H9 (cell line): ENCODE measurements around the gene HPGDS. TPM values are rescaled to one million over a fixed set of nuclear protein-coding genes. Genes with fewer than 3 reads are reported as not detected.

Experiments
- DNase-seq: peaks from one replicate; pipeline ENCODE4 v3.0.0-alpha.2; 2017
- H2AFZ ChIP-seq: one replicate; pipeline ENCODE4 v1.6.1; 2013; ENCODE audit warnings: mild to moderate bottlenecking, low read length, control low read depth, moderate library complexity
- H2AK5ac ChIP-seq: 2 replicates; pipeline ENCODE4 v1.6.1; 2013; ENCODE audit warnings: low read length, control low read depth, mixed read lengths; ENCODE audit not compliant: insufficient read length
- H2BK120ac ChIP-seq: one replicate; pipeline ENCODE4 v1.6.1; 2013; ENCODE audit warnings: low read depth, mild to moderate bottlenecking, low read length, control low read depth, inconsistent platforms; ENCODE audit not compliant: poor library complexity, severe bottlenecking
- H2BK12ac ChIP-seq: 2 replicates; pipeline ENCODE4 v1.6.1; 2013; ENCODE audit warnings: low read length, control low read depth, mixed read lengths, low read depth; ENCODE audit not compliant: insufficient read length
- H2BK15ac ChIP-seq: 2 replicates; pipeline ENCODE4 v1.6.1; 2013; ENCODE audit warnings: low read depth, low read length, control low read depth
- H2BK20ac ChIP-seq: one replicate; pipeline ENCODE4 v1.6.1; 2013; ENCODE audit warnings: low read depth, mild to moderate bottlenecking, low read length, control low read depth, inconsistent platforms; ENCODE audit not compliant: poor library complexity, severe bottlenecking
- H2BK5ac ChIP-seq: 2 replicates; pipeline ENCODE4 v1.6.1; 2013; ENCODE audit warnings: low read length, control low read depth, mixed read lengths; ENCODE audit not compliant: insufficient read length
- H3K14ac ChIP-seq: 2 replicates; pipeline ENCODE4 v1.6.1; 2013; ENCODE audit warnings: low read length, control low read depth; ENCODE audit not compliant: insufficient read depth
- H3K18ac ChIP-seq: 2 replicates; pipeline ENCODE4 v1.6.1; 2013; ENCODE audit warnings: low read depth, mild to moderate bottlenecking, mixed read lengths, low read length, control low read depth; ENCODE audit not compliant: insufficient read length
- H3K23ac ChIP-seq: 2 replicates; pipeline ENCODE4 v1.6.1; 2013; ENCODE audit warnings: low read length, control low read depth, mixed read lengths, low read depth; ENCODE audit not compliant: insufficient read length
- H3K23me2 ChIP-seq: 2 replicates; pipeline ENCODE4 v1.6.1; 2013; ENCODE audit warnings: low read depth, mild to moderate bottlenecking, mixed read lengths, low read length, control low read depth; ENCODE audit not compliant: insufficient read length, poor library complexity, severe bottlenecking
- H3K27ac ChIP-seq: 2 replicates; pipeline ENCODE4 v1.5.1; 2013; ENCODE audit warnings: low read length, control low read depth, mixed read lengths, low read depth; ENCODE audit not compliant: insufficient read length
- H3K27me3 ChIP-seq: 2 replicates; pipeline ENCODE4 v1.6.1; 2013; ENCODE audit warnings: low read length, control low read depth, inconsistent platforms; ENCODE audit not compliant: insufficient read depth
- H3K4ac ChIP-seq: 2 replicates; pipeline ENCODE4 v1.6.1; 2013; ENCODE audit warnings: low read depth, mild to moderate bottlenecking, control low read depth, inconsistent platforms, low read length, moderate library complexity
- H3K4me1 ChIP-seq: 2 replicates; pipeline ENCODE4 v1.6.1; 2013; ENCODE audit warnings: low read length, control low read depth, inconsistent platforms; ENCODE audit not compliant: insufficient read depth
- H3K4me2 ChIP-seq: 2 replicates; pipeline ENCODE4 v1.6.1; 2013; ENCODE audit warnings: low read length, control low read depth, mixed read lengths; ENCODE audit not compliant: insufficient read length, insufficient read depth
- H3K56ac ChIP-seq: 2 replicates; pipeline ENCODE4 v1.6.1; 2013; ENCODE audit warnings: low read depth, mild to moderate bottlenecking, mixed read lengths, low read length, control low read depth; ENCODE audit not compliant: insufficient read length
- H3K79me1 ChIP-seq: 2 replicates; pipeline ENCODE4 v1.6.1; 2013; ENCODE audit warnings: low read depth, mild to moderate bottlenecking, moderate library complexity, low read length, control low read depth, inconsistent platforms; ENCODE audit not compliant: insufficient read depth, poor library complexity, severe bottlenecking
- H3K79me2 ChIP-seq: 2 replicates; pipeline ENCODE4 v1.6.1; 2013; ENCODE audit warnings: low read length, control low read depth, inconsistent platforms; ENCODE audit not compliant: insufficient read depth
- H3K9ac ChIP-seq: 2 replicates; pipeline ENCODE4 v1.6.1; 2013; ENCODE audit warnings: low read length, control low read depth, mixed read lengths; ENCODE audit not compliant: insufficient read length; ENCODE audit errors: extremely low read depth
- H3K9me3 ChIP-seq: one replicate; pipeline ENCODE4 v1.6.1; 2013; ENCODE audit warnings: low read depth, low read length, inconsistent platforms; ENCODE audit not compliant: control insufficient read depth
- H3T11ph ChIP-seq: one replicate; pipeline ENCODE4 v1.6.1; 2013; ENCODE audit warnings: mild to moderate bottlenecking, low read length, control low read depth, inconsistent platforms
- H4K20me1 ChIP-seq: one replicate; pipeline ENCODE4 v1.6.1; 2013; ENCODE audit not compliant: control insufficient read depth, insufficient read length, insufficient read depth
- H4K5ac ChIP-seq: 2 replicates; pipeline ENCODE4 v1.6.1; 2013; ENCODE audit warnings: low read depth, mild to moderate bottlenecking, mixed read lengths, low read length, control low read depth; ENCODE audit not compliant: insufficient read length
- H4K8ac ChIP-seq: replicated peaks from 2 replicates; pipeline ENCODE4 v1.6.1; 2013; ENCODE audit warnings: low read length, control low read depth, mixed read lengths, low read depth; ENCODE audit not compliant: insufficient read length
- H4K91ac ChIP-seq: 2 replicates; pipeline ENCODE4 v1.6.1; 2013; ENCODE audit warnings: low read depth, mild to moderate bottlenecking, moderate library complexity, mixed read lengths, low read length, control low read depth; ENCODE audit not compliant: insufficient read length
- H3K27ac Mint-ChIP-seq, 3 experiments: 2 replicates in 2 of 3; 3 replicates in 1 of 3; pipeline ENCODE4 v1.8.0; 2020 to 2021; ENCODE audit warnings: mixed read lengths in 3 of 3, mild to moderate bottlenecking in 1 of 3, moderate library complexity in 1 of 3
- H3K27me3 Mint-ChIP-seq: 2 replicates; pipeline ENCODE4 v1.8.0; 2021; ENCODE audit warnings: low read depth, mild to moderate bottlenecking, moderate library complexity, mixed read lengths
- H3K36me3 Mint-ChIP-seq, 3 experiments: 2 replicates in 2 of 3; 3 replicates in 1 of 3; pipeline ENCODE4 v1.8.0; 2020 to 2021; ENCODE audit warnings: low read depth in 3 of 3, mixed read lengths in 3 of 3; ENCODE audit not compliant: insufficient read depth in 1 of 3
- H3K4me1 Mint-ChIP-seq, 2 experiments: 2 replicates each; pipeline ENCODE4 v1.8.0; 2020; ENCODE audit warnings: mixed read lengths in 2 of 2
- H3K4me3 Mint-ChIP-seq, 2 experiments: 2 replicates in 1 of 2; 3 replicates in 1 of 2; pipeline ENCODE4 v1.8.0; 2020 to 2021; ENCODE audit warnings: mild to moderate bottlenecking in 2 of 2, mixed read lengths in 2 of 2, moderate library complexity in 1 of 2
- H3K9me3 Mint-ChIP-seq, 2 experiments: 2 replicates in 1 of 2; 3 replicates in 1 of 2; pipeline ENCODE4 v1.8.0; 2020; ENCODE audit warnings: mild to moderate bottlenecking in 2 of 2, mixed read lengths in 2 of 2, moderate library complexity in 1 of 2
- CTCF ChIP-seq: fragments of 200-600 bp; sonication (generic); conservative IDR thresholded peaks from 3 replicates; pipeline ENCODE4 v1.8.0; 2021; ENCODE audit warnings: antibody characterized with exemption, mild to moderate bottlenecking
- WGBS: extraction: QIAGEN DNeasy Blood & Tissue Kit; methylation state at CpG from one replicate; pipeline ENCODE4 v1.1.7; 2013; ENCODE audit warnings: missing lambda C conversion rate, low lambda C conversion rate, mixed read lengths; ENCODE audit not compliant: insufficient read length; ENCODE audit errors: extremely low coverage; 5-methylcytosine and 5-hydroxymethylcytosine counted together
- total RNA-seq: library from RNA; stranded (reverse); gene quantifications from 2 replicates; pipeline ENCODE4 v1.2.1, GENCODE V29; 2021

HPGDS gene
- total RNA-seq, 1 experiment from 2014 or later, result not detected

DNA sequence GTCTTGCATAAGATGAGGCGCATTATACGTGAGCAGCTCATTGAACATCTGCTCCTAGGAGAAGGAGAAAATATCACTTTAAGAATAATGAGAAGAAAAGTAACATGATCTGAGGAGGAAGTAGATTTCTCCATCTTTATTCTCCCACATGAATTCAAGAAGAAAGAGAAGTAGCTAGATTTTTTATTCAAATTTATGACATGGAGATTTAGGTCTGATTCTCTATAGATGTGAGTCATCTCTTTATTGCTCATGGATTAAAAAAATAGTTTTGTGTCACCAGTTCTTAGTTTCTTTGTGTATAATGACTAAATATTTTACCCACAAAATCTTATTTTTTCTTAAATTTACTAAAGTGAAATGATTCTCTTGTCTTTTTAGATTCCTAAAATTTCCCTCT is 40.4 kb downstream of the HPGDS start:
- no peaks in the 10 kb centered on the region; a peak in 1 of 5 replicates for H3K9me3 Mint-ChIP-seq
- no peak overlapping the region for H3K9ac ChIP-seq
- H2BK20ac ChIP-seq, result no peak overlapping the region
- H3K4ac ChIP-seq, result no peak overlapping the region
- H2BK12ac ChIP-seq, result no peak overlapping the region
- no peak overlapping the region for H2BK5ac ChIP-seq
- no peak overlapping the region for H3K14ac ChIP-seq
- H4K5ac ChIP-seq, result no peak overlapping the region
- no peaks in the 10 kb centered on the region for H3K79me1 ChIP-seq
- H3K79me2 ChIP-seq, result no peaks in the 10 kb centered on the region
- H3K4me1 Mint-ChIP-seq, result peaks cover 0 to 4% of the 10 kb centered on the region in 2 experiments; a peak in 1 of 4 replicates
- no CpG with 5 or more reads among the region's 2 CpGs for WGBS
- H2BK15ac ChIP-seq, result no peak overlapping the region
- DNase-seq, result no peak
- no peak overlapping the region for H2BK120ac ChIP-seq
- no peak overlapping the region for H3K27ac Mint-ChIP-seq
- no peaks in the 10 kb centered on the region for H4K20me1 ChIP-seq
- no peaks in the 10 kb centered on the region for H3K23me2 ChIP-seq
- no peak overlapping the region for H3K27ac ChIP-seq
- H3K18ac ChIP-seq, result no peak overlapping the region
- no peaks in the 10 kb centered on the region; the same call in 1 of the 2 replicates for H3K4me1 ChIP-seq
- H2AFZ ChIP-seq, result no peak overlapping the region
- no peaks in the 10 kb centered on the region for H3K36me3 Mint-ChIP-seq
- H3K9me3 ChIP-seq, result no peaks in the 10 kb centered on the region
- no peak overlapping the region for H3K56ac ChIP-seq
- H3K27me3 ChIP-seq, result no peaks in the 10 kb centered on the region
- H3K27me3 Mint-ChIP-seq, result no peaks in the 10 kb centered on the region
- no peak overlapping the region for H3K23ac ChIP-seq
- no peak overlapping the region for H3T11ph ChIP-seq
- H4K91ac ChIP-seq, result no peak overlapping the region
- no peak overlapping the region for H3K4me2 ChIP-seq
- no peak overlapping the region for H4K8ac ChIP-seq
- H2AK5ac ChIP-seq, result no peak overlapping the region
- no peak overlapping the region for H3K4me3 Mint-ChIP-seq
- TF ChIP-seq CTCF, result no peak
